NCI-H146 treated with DMSO at 0.1 percent for 48 hours (cell line): ENCODE measurements around the gene MTMR11.
A peak's percentile ranks its signal among the peaks of the same experiment; 100 is the strongest.

Source experiments
- DNase-seq: peaks from one replicate; lab custom pipeline; 2025; ENCODE audit not compliant: unreplicated experiment; lab: John Stamatoyannopoulos, UW

The MTMR11 gene

GRCh38 chr1:149936992-149937705 is 470 bp upstream of the MTMR11 start:
- DNase-seq = no peak

- no peak for DNase-seq
Measured at GRCh38 chr1:149934356-149934755, 2.3 kb downstream of the MTMR11 start.

- no peak for DNase-seq
Measured at GRCh38 chr1:149933208-149933607, 3.5 kb downstream of the MTMR11 start.

GRCh38 chr1:149932474-149932873 is 4.2 kb downstream of the MTMR11 start:
- DNase-seq = no peak

GRCh38 chr1:149931212-149931790 is 5.4 kb downstream of the MTMR11 start:
- no peak for DNase-seq

GRCh38 chr1:149929856-149930255 is 6.8 kb downstream of the MTMR11 start:
- no peak for DNase-seq

- no peak for DNase-seq
Measured at GRCh38 chr1:149928401-149928724, 8.3 kb downstream of the MTMR11 start.

GRCh38 chr1:149927563-149928400 is 8.9 kb downstream of the MTMR11 start, which contains the start of gene SF3B4:
Gene SF3B4, minus strand, starts transcription at chr1:149927803. Its CDS starts 44 bp downstream, at chr1:149927759.
- DNase-seq = peak; percentile 88

GRCh38 chr1:149927056-149927562 is 9.6 kb downstream of the MTMR11 start:
- no peak for DNase-seq

GRCh38 chr1:149926296-149926695 is 10.4 kb downstream of the MTMR11 start:
- no peak for DNase-seq

- DNase-seq = no peak
Measured at GRCh38 chr1:149925751-149926150, 10.9 kb downstream of the MTMR11 start.

GRCh38 chr1:149925345-149925744 is 11.3 kb downstream of the MTMR11 start:
- DNase-seq = no peak

GRCh38 chr1:149923626-149924025 is 13.1 kb downstream of the MTMR11 start:
- no peak for DNase-seq

- peak; percentile 52 for DNase-seq
Measured at GRCh38 chr1:149917571-149918144, 19.0 kb downstream of the MTMR11 start, which contains the start of gene SV2A. Gene SV2A, minus strand, starts transcription at chr1:149917844. Its CDS starts 4,004 bp downstream, at chr1:149913840.

- no peak for DNase-seq
Measured at GRCh38 chr1:149916898-149917252, 19.8 kb downstream of the MTMR11 start.

- DNase-seq = no peak
Measured at GRCh38 chr1:149916193-149916897, 20.3 kb downstream of the MTMR11 start.

- DNase-seq = no peak
Measured at GRCh38 chr1:149915429-149916192, 21.1 kb downstream of the MTMR11 start.

- no peak for DNase-seq
Measured at GRCh38 chr1:149914545-149914944, 22.1 kb downstream of the MTMR11 start.

GRCh38 chr1:149906570-149907075 is 30.1 kb downstream of the MTMR11 start:
- DNase-seq = no peak
